ENCODE data around the gene LYZL4. TPM values are rescaled to one million over a fixed set of nuclear protein-coding genes. Genes with fewer than 3 reads are reported as not detected.

The LYZL4 gene
- total RNA-seq, 1 experiment from 2014 or later = not detected

DNA sequence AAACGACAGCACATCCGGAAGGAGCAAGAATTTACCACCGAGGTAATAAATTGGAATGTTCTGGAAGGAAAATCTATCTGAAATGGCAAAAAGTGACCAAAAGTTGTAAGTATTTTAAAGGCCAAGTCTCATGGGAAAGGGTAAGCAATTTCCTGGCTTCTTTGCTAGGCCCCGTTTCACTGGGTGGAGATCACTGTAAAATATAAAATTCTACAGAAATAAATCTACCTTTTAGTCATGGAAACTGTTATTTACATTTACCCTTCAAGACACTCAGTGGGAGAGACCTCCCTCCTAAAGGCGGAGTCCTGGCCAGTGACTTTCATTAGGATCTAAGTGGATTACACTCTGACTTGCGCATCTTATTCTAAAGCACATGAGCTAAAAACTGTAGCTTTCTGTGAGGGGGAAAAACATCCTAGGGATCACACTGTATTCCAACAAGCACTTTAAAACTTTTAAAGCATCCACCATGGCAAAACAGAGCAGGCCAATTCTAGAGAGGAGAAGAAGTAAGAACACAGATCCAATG is 28.8 kb downstream of the LYZL4 start:
- no peak overlapping the region for H3K4me3 ChIP-seq (ENCODE audit: low read depth in 2 of 2, low read length in 2 of 2)
- intact Hi-C loops (cut with micrococcal nuclease; ENCODE audit: unreplicated experiment) = no loop called here
- TF ChIP-seq POLR2AphosphoS5 (IDR thresholded peaks at IDR 0.05; ENCODE audit: low read depth, low read length) = no peak
- TF ChIP-seq, protein P1, sequence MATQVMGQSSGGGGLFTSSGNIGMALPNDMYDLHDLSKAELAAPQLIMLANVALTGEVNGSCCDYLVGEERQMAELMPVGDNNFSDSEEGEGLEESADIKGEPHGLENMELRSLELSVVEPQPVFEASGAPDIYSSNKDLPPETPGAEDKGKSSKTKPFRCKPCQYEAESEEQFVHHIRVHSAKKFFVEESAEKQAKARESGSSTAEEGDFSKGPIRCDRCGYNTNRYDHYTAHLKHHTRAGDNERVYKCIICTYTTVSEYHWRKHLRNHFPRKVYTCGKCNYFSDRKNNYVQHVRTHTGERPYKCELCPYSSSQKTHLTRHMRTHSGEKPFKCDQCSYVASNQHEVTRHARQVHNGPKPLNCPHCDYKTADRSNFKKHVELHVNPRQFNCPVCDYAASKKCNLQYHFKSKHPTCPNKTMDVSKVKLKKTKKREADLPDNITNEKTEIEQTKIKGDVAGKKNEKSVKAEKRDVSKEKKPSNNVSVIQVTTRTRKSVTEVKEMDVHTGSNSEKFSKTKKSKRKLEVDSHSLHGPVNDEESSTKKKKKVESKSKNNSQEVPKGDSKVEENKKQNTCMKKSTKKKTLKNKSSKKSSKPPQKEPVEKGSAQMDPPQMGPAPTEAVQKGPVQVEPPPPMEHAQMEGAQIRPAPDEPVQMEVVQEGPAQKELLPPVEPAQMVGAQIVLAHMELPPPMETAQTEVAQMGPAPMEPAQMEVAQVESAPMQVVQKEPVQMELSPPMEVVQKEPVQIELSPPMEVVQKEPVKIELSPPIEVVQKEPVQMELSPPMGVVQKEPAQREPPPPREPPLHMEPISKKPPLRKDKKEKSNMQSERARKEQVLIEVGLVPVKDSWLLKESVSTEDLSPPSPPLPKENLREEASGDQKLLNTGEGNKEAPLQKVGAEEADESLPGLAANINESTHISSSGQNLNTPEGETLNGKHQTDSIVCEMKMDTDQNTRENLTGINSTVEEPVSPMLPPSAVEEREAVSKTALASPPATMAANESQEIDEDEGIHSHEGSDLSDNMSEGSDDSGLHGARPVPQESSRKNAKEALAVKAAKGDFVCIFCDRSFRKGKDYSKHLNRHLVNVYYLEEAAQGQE (IDR thresholded peaks at IDR 0.05; ENCODE audit: insufficient read depth in 1 of 2, low read depth in 2 of 2, low read length in 1 of 2) = no peak
- TF ChIP-seq TCF7L2 (IDR thresholded peaks at IDR 0.05; ENCODE audit: low read depth, low read length) = no peak
- TF ChIP-seq, protein P2, sequence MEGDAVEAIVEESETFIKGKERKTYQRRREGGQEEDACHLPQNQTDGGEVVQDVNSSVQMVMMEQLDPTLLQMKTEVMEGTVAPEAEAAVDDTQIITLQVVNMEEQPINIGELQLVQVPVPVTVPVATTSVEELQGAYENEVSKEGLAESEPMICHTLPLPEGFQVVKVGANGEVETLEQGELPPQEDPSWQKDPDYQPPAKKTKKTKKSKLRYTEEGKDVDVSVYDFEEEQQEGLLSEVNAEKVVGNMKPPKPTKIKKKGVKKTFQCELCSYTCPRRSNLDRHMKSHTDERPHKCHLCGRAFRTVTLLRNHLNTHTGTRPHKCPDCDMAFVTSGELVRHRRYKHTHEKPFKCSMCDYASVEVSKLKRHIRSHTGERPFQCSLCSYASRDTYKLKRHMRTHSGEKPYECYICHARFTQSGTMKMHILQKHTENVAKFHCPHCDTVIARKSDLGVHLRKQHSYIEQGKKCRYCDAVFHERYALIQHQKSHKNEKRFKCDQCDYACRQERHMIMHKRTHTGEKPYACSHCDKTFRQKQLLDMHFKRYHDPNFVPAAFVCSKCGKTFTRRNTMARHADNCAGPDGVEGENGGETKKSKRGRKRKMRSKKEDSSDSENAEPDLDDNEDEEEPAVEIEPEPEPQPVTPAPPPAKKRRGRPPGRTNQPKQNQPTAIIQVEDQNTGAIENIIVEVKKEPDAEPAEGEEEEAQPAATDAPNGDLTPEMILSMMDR (IDR thresholded peaks at IDR 0.05) = no peak
- no peak for TF ChIP-seq SIN3A (IDR thresholded peaks at IDR 0.05; ENCODE audit: borderline replicate concordance, insufficient read depth, low read depth, low read length)
- BruUV-seq (replicated peaks) = no TSS peak
- ATAC-seq = no peak
- no peaks in the 10 kb centered on the region for H3K36me3 ChIP-seq (ENCODE audit: control insufficient read depth, insufficient read depth, low read length)
- no peaks in the 10 kb centered on the region for H3K9me3 ChIP-seq (ENCODE audit: control insufficient read depth, insufficient read depth, low read depth, low read length)
- CTCF ChIA-PET = no interaction called here
- H3K27me3 ChIP-seq (ENCODE audit: control insufficient read depth, insufficient read depth, low read length) = no peaks in the 10 kb centered on the region; the same call in none of the 2 replicates
- no peak overlapping the region for H3K27ac ChIP-seq (ENCODE audit: low read length)
- DNase-seq (ENCODE audit: low read depth, low spot score) = no peak
- in situ Hi-C loops (cut with HindIII; ENCODE audit: low pct_unique_long_range_greater_than_20kb, low sequenced_read_pairs) = no loop called here
- H3K4me1 ChIP-seq (ENCODE audit: control insufficient read depth, insufficient read depth, low read length) = no peaks in the 10 kb centered on the region
- POLR2A ChIA-PET = no interaction called here

DNA sequence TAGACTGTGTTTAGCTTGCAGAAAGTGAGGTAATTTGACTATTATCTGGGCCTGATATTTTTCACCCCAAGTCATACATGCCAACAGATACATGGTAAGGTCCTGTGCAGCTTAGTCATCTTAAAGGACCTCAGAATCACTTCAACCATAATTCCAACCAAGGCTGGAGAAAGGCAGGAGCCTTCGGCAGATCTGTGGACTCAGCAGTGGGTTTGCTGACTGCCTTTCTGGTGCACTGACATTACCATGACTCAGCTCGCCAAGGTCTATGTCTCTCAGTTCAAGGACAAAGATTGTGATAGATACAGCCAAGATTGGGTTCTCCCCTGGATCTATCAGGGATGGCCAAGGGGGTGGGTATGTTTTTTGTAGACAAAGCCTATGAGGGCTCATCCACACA is 32.7 kb downstream of the LYZL4 start:
- CTCF ChIA-PET = no interaction called here

More for the DNA sequence above, 32.7 kb downstream of the LYZL4 start:
- Histone ChIP-seq H3K9me3 (ENCODE audit: control insufficient read depth, insufficient read depth, low read depth, low read length) (no peaks in the 10 kb centered on the region), H3K4me3 (ENCODE audit: low read depth in 2 of 2, low read length in 2 of 2) (no peak overlapping the region), H3K27me3 (ENCODE audit: control insufficient read depth, insufficient read depth, low read length) (no peaks in the 10 kb centered on the region), H3K36me3 (ENCODE audit: control insufficient read depth, insufficient read depth, low read length) (no peaks in the 10 kb centered on the region), H3K27ac (ENCODE audit: low read length) (no peak overlapping the region), H3K4me1 (ENCODE audit: control insufficient read depth, insufficient read depth, low read length) (no peaks in the 10 kb centered on the region)
- in situ Hi-C loops (cut with HindIII; ENCODE audit: low pct_unique_long_range_greater_than_20kb, low sequenced_read_pairs) = no loop called here
- no peak for DNase-seq (ENCODE audit: low read depth, low spot score)
- POLR2A ChIA-PET = interaction anchor here (0.6 kb wide), 1 partner anchor 19 kb away, joined by 11 read pairs; no protein-coding TSS in a partner anchor
- no peak for TF ChIP-seq POLR2AphosphoS5 (IDR thresholded peaks at IDR 0.05; ENCODE audit: low read depth, low read length)
- TF ChIP-seq, protein P1 (IDR thresholded peaks at IDR 0.05; ENCODE audit: insufficient read depth in 1 of 2, low read depth in 2 of 2, low read length in 1 of 2) = no peak
- TF ChIP-seq TCF7L2 (IDR thresholded peaks at IDR 0.05; ENCODE audit: low read depth, low read length) = no peak
- TF ChIP-seq, protein P2 (IDR thresholded peaks at IDR 0.05) = no peak
- no peak for TF ChIP-seq SIN3A (IDR thresholded peaks at IDR 0.05; ENCODE audit: borderline replicate concordance, insufficient read depth, low read depth, low read length)
- no peak for ATAC-seq
- intact Hi-C loops (cut with micrococcal nuclease; ENCODE audit: unreplicated experiment) = no loop called here
- no TSS peak for BruUV-seq (replicated peaks)
